Mesendoderm (in vitro differentiated cells): ENCODE results near the gene NPY4R.
"Not testable (repeated sequence)": the region's sequence is repeated elsewhere in the genome, so short reads cannot be mapped to it uniquely, and the experiment has no call there.

Experiments
- DNase-seq: peaks from one replicate; pipeline ENCODE4 v3.0.0; 2013
- H2AK5ac ChIP-seq: 2 replicates; pipeline ENCODE4 v1.6.1; 2013; ENCODE audit warnings: low read length, inconsistent platforms
- H2BK120ac ChIP-seq: 2 replicates; pipeline ENCODE4 v1.6.1; 2013; ENCODE audit warnings: low read depth, mild to moderate bottlenecking, low read length, moderate library complexity, mixed read lengths
- H2BK15ac ChIP-seq: replicated peaks from 2 replicates; pipeline ENCODE4 v1.6.1; 2013; ENCODE audit warnings: low read depth, mild to moderate bottlenecking, moderate library complexity
- H2BK5ac ChIP-seq: 2 replicates; pipeline ENCODE4 v1.6.1; 2013; ENCODE audit warnings: low read length, inconsistent platforms
- H3K18ac ChIP-seq: 2 replicates; pipeline ENCODE4 v1.6.1; 2013; ENCODE audit warnings: mild to moderate bottlenecking, low read length, mixed read lengths
- H3K23ac ChIP-seq: one replicate; pipeline ENCODE4 v1.6.1; 2013; ENCODE audit warnings: low read length
- H3K27ac ChIP-seq: 2 replicates; pipeline ENCODE4 v1.5.1; 2013; ENCODE audit warnings: low read depth, mild to moderate bottlenecking, inconsistent platforms, low read length, moderate library complexity
- H3K27me3 ChIP-seq: 2 replicates; pipeline ENCODE4 v1.6.1; 2013; ENCODE audit warnings: low read length, control low read depth, mild to moderate bottlenecking, inconsistent platforms; ENCODE audit not compliant: insufficient read depth, poor library complexity
- H3K36me3 ChIP-seq: 2 replicates; pipeline ENCODE4 v1.6.1; 2013; ENCODE audit warnings: low read length, inconsistent platforms; ENCODE audit not compliant: control insufficient read depth, insufficient read depth
- H3K4ac ChIP-seq: one replicate; pipeline ENCODE4 v1.6.1; 2013; ENCODE audit warnings: low read depth, mild to moderate bottlenecking, low read length, moderate library complexity
- H3K4me1 ChIP-seq: 2 replicates; pipeline ENCODE4 v1.6.1; 2013; ENCODE audit warnings: low read depth, low read length, inconsistent platforms; ENCODE audit not compliant: control insufficient read depth
- H3K4me2 ChIP-seq: 2 replicates; pipeline ENCODE4 v1.6.1; 2013; ENCODE audit warnings: low read length
- H3K4me3 ChIP-seq: 2 replicates; pipeline ENCODE4 v1.5.1; 2013; ENCODE audit warnings: mild to moderate bottlenecking, low read length
- H3K56ac ChIP-seq: one replicate; pipeline ENCODE4 v1.6.1; 2013; ENCODE audit warnings: low read length
- H3K79me1 ChIP-seq: 2 replicates; pipeline ENCODE4 v1.6.1; 2013; ENCODE audit warnings: low read length, inconsistent platforms
- H3K79me2 ChIP-seq: 2 replicates; pipeline ENCODE4 v1.6.1; 2013; ENCODE audit warnings: mild to moderate bottlenecking, low read length; ENCODE audit not compliant: control insufficient read depth, insufficient read depth
- H3K9ac ChIP-seq: 2 replicates; pipeline ENCODE4 v1.6.1; 2013; ENCODE audit warnings: low read length, inconsistent platforms
- H4K5ac ChIP-seq: one replicate; pipeline ENCODE4 v1.6.1; 2013; ENCODE audit warnings: low read length
- H4K8ac ChIP-seq: one replicate; pipeline ENCODE4 v1.6.1; 2013; ENCODE audit warnings: low read depth, mild to moderate bottlenecking, control low read depth, low read length, moderate library complexity
- WGBS: extraction: QIAGEN DNeasy Blood & Tissue Kit; methylation state at CpG from one replicate; pipeline ENCODE4 v1.1.7; 2013; ENCODE audit warnings: low lambda C conversion rate, missing lambda C conversion rate; ENCODE audit not compliant: insufficient coverage; ENCODE audit errors: extremely low coverage; 5-methylcytosine and 5-hydroxymethylcytosine counted together

NPY4R gene

GRCh38 chr10:46451365-46451764, 14.4 kb downstream of the NPY4R start:
- H4K5ac ChIP-seq, DNase-seq, H3K56ac ChIP-seq, H2BK5ac ChIP-seq, H2AK5ac ChIP-seq, H3K9ac ChIP-seq, H4K8ac ChIP-seq, H3K4me3 ChIP-seq, H3K18ac ChIP-seq, H3K27me3 ChIP-seq, H2BK120ac ChIP-seq, H3K36me3 ChIP-seq, H3K4ac ChIP-seq, H2BK15ac ChIP-seq, H3K27ac ChIP-seq, H3K79me1 ChIP-seq, H3K4me2 ChIP-seq, H3K79me2 ChIP-seq, H3K4me1 ChIP-seq, H3K23ac ChIP-seq: not testable (repeated sequence)
- WGBS, result no CpG with 5 or more reads among the region's 1 CpG

GRCh38 chr10:46450829-46451228, 14.9 kb downstream of the NPY4R start:
- H2BK120ac ChIP-seq, H3K9ac ChIP-seq, H3K23ac ChIP-seq, H3K36me3 ChIP-seq, H3K79me2 ChIP-seq, H3K4me3 ChIP-seq, H3K4me2 ChIP-seq, H2BK5ac ChIP-seq, H4K5ac ChIP-seq, H3K4me1 ChIP-seq, H3K4ac ChIP-seq, H3K56ac ChIP-seq, H3K27me3 ChIP-seq, H3K79me1 ChIP-seq, H4K8ac ChIP-seq, H2BK15ac ChIP-seq, H2AK5ac ChIP-seq: not testable (repeated sequence)
- peak overlapping the region; percentile 62 for H3K27ac ChIP-seq
- peak overlapping the region; percentile 71 for H3K18ac ChIP-seq
- WGBS, result no CpG with 5 or more reads among the region's 8 CpGs
- DNase-seq, result peak; percentile 40

- not testable (repeated sequence) for H2AK5ac ChIP-seq, H3K56ac ChIP-seq, H3K27me3 ChIP-seq, H4K8ac ChIP-seq, DNase-seq, H2BK5ac ChIP-seq, H3K36me3 ChIP-seq, H3K27ac ChIP-seq, H3K79me1 ChIP-seq, H4K5ac ChIP-seq, H3K79me2 ChIP-seq, H3K4ac ChIP-seq, H3K18ac ChIP-seq, H3K4me1 ChIP-seq, H2BK15ac ChIP-seq, H3K4me2 ChIP-seq, H3K9ac ChIP-seq, H3K23ac ChIP-seq, H2BK120ac ChIP-seq, H3K4me3 ChIP-seq
- WGBS, result no CpG with 5 or more reads among the region's 5 CpGs
These were observed 18.3 kb downstream of the NPY4R start for GRCh38 chr10:46447439-46447838.

- no CpG with 5 or more reads among the region's 8 CpGs for WGBS
- not testable (repeated sequence) for H3K4me3 ChIP-seq, H3K23ac ChIP-seq, H2BK5ac ChIP-seq, H3K27me3 ChIP-seq, H2BK15ac ChIP-seq, H4K5ac ChIP-seq, H3K4me1 ChIP-seq, H3K18ac ChIP-seq, H3K56ac ChIP-seq, H3K4me2 ChIP-seq, H2BK120ac ChIP-seq, H3K79me2 ChIP-seq, H4K8ac ChIP-seq, H3K27ac ChIP-seq, H3K79me1 ChIP-seq, H2AK5ac ChIP-seq, DNase-seq, H3K9ac ChIP-seq, H3K36me3 ChIP-seq, H3K4ac ChIP-seq
These were observed 20.2 kb downstream of the NPY4R start for GRCh38 chr10:46445389-46446122.

- DNase-seq, H3K56ac ChIP-seq, H4K8ac ChIP-seq, H3K23ac ChIP-seq, H3K4me3 ChIP-seq, H2BK5ac ChIP-seq, H2BK120ac ChIP-seq, H3K9ac ChIP-seq, H3K18ac ChIP-seq, H3K27me3 ChIP-seq, H2AK5ac ChIP-seq, H3K4me2 ChIP-seq, H3K27ac ChIP-seq, H3K79me1 ChIP-seq, H3K4ac ChIP-seq, H3K4me1 ChIP-seq, H3K79me2 ChIP-seq, H4K5ac ChIP-seq, H2BK15ac ChIP-seq, H3K36me3 ChIP-seq: not testable (repeated sequence)
- no CpG with 5 or more reads among the region's 1 CpG for WGBS
These were observed 22.3 kb downstream of the NPY4R start for GRCh38 chr10:46443422-46443821.

- H3K36me3 ChIP-seq, H3K18ac ChIP-seq, H3K4me3 ChIP-seq, H3K27ac ChIP-seq, H3K79me2 ChIP-seq, H3K79me1 ChIP-seq, H3K4me2 ChIP-seq, H3K9ac ChIP-seq, H4K8ac ChIP-seq, H3K27me3 ChIP-seq, H2BK15ac ChIP-seq, H3K23ac ChIP-seq, H3K4me1 ChIP-seq, H2AK5ac ChIP-seq, H3K56ac ChIP-seq, H4K5ac ChIP-seq, H2BK120ac ChIP-seq, H3K4ac ChIP-seq, H2BK5ac ChIP-seq: not testable (repeated sequence)
- DNase-seq, result peak; percentile 63
- no CpG with 5 or more reads among the region's 10 CpGs for WGBS
These were observed 23.0 kb downstream of the NPY4R start for GRCh38 chr10:46442706-46443275.
